CD4-positive, alpha-beta T cell treated with Interleukin-1 beta for 1 hour (primary cell): ENCODE results near the gene GZMM.

Experiments used
- DNase-seq, 2 donors: peaks; one replicate each; pipeline ENCODE4 v3.0.0-alpha.2; 2020 to 2022

Gene GZMM

DNA sequence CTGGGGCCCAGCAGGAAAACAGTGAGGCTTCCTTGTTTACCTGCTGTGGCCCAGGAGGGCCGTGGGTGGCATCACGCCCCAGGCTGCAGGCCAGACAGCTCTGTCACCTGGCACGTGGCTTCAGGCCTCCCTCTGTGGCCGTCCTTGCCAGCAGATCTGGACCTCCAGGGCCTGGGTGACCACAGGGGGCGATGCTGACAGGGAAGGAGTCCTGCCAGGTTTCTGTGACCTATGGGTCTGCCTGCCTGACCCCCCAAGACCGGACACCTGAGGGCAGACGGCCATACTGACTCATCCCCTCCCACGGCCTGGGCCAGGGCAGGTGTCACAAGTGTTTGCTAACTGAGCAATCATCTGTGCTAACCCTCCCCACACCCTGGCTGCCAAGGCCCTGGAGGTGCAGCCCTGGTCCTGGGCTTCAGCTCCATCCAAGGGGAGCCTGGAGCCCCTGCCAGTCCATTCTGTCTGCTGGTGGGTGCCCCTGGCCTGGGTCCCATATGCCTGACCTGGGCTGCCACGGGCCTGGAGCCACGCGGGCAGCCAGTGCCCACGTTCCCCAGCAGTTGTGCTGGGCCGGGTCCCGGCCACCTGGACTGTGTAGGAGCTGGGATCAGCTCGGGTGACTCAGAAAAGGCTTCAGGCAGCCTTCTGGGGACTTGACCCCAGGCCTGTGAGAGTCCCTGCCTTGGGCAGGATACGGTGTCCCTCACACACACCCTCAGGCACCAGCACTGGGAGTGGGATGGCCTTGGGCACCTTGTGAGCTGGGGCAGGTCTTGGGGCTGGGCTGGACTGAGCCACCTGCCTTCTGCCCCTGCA, 8.6 kb upstream of the GZMM start:
- DNase-seq: no peak

DNA sequence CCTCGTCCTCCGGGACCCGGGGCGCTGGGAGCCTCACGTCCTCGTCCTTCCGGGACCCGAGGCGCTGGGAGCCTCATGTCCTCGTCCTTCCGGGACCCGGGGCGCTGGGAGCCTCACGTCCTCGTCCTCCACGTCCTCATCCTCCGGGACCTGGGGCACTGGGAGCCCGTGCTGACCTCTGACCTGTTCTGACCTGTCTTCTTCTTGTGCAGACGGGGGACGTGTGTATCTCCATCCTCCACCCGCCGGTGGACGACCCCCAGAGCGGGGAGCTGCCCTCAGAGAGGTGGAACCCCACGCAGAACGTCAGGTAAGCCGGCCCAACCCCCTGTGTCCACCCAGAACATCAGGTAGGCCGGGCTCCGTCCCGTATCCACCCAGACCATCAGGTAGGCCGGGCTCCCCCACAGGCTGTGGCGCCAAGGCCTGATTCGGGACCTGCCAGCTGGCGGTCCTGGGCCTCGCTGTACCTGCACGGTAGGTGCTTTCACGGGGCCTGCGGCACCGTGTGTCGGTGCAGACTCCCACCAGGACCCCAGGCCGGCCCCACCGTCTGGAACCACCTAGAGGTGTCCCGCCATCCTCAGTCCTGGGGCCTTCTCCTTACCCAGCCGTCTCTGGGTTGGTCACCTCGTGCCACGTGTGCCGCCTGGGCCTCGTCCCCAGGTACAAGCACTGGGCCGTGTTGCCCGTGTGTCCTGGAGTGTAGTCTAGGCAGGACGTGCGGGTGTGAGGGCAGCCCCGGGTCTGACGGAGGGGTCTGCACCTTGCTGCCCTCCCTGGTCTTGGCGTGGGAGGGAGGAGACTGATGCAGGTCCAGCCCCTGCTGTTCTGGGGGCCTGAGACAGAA, 7.6 kb upstream of the GZMM start:
- no peak for DNase-seq

DNA sequence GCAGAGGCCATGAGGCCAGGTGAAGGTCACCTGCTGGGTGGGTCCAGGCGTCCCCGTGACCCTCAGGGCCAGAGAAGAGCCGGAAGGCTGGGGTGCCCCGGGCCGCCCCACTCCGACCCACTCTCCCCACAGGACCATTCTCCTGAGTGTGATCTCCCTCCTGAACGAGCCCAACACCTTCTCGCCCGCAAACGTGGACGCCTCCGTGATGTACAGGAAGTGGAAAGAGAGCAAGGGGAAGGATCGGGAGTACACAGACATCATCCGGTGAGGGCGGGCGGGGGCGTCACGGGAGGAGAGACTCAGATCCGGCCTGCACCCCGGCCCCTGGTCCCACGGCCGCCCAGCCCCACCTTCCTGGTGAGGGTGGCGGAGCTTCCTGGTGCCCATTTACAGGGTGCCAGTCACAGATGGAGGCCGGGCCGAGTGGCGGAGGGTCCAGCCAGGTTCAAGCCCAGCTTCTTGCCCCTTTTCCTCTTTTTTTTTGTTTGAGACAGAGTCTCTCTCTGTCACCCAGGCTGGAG, 6.9 kb upstream of the GZMM start:
- DNase-seq: no peak

DNA sequence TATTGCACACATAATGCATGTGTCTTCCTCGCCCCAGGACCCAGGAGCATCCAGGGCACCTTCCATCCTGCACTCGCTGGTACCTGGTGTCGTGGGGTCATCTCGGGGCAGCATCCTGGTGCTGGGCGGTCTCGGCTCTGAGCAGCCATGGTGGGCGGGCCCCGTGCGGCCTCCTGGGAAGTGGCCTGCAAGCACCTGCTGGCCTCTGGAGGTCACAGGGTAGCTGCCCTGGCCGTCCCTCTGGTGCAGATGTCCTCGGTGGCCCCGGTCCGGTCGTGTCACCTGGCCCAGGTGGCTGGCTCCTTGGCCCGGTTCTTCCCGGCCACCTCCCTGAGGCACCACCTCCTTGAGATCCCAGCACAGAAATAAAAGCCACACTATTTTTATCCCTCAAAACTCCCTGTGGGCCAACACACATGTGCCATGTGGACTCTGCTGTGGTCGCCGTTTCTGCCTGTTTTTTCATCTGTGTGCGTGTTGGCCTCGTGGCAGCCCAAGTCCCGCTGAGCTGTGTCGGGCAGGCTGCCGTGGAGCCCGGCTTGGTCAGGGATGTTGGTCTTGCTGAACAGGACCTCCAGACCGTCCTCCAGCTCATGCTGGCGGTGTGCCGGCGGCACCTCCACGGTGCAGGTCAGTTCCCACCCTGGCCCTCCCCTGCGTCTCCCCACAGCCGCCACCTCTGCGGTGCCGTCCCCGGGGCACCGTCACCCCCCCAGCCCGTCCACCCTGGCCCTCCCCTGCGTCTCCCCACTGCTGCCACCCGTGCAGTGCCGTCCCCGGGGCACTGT, 5.0 kb upstream of the GZMM start:
- DNase-seq: no peak

DNA sequence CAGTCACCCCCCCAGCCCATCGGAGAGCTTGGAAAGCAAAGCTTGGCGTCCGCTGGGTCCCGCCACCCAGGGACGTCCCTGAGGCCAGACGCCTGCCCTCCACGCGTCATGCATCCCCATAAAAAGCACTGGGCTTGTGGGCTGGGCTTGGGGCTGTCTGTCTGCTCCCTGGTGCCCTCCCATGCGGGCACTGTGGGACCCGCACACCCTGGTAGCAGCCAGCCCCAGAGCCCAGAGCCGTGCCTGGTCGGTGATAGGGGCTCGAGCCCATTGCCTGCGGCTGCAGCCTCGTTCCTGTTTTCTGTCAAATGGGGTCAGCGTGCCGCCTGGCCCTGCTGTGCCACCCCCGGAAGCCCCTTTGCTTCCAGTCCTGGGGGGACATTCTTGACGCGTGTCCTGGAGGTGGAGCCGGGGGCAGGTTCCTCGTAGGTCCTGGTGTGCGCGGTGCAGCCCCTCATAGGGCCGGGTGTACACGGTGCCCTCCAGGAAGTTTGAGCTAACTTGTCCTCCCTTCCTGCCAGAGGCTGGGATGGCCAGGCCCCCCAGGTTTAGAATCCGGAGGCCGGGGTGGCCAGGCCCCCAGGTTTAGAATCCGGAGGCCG, 4.3 kb upstream of the GZMM start:
- no peak for DNase-seq

DNA sequence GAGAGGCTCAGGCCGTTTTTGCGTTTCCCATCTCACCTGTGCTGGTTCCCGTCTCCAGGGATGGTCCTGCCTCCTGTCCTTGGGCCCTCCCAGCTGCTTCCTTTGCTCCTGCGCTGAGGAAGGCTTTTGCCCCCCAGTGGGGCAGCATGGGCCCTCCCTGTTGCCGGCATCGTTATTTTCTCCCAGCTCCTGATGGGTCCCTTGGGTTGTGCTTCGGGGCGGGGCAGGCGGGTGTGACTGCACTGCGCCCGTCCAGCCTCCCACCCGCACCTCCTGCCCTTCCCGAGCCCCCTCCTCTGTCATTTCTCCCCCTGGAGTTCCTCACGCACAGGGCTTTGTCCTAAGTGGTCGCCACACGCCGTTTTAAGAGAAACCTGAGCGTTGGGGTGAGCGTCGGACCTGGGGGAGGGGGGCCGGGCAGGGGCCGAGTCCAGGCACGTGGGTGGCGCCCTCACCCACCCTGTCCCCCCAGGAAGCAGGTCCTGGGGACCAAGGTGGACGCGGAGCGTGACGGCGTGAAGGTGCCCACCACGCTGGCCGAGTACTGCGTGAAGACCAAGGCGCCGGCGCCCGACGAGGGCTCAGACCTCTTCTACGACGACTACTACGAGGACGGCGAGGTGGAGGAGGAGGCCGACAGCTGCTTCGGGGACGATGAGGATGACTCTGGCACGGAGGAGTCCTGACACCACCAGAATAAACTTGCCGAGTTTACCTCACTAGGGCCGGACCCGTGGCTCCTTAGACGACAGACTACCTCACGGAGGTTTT, 2.8 kb upstream of the GZMM start:
- DNase-seq: no peak

DNA sequence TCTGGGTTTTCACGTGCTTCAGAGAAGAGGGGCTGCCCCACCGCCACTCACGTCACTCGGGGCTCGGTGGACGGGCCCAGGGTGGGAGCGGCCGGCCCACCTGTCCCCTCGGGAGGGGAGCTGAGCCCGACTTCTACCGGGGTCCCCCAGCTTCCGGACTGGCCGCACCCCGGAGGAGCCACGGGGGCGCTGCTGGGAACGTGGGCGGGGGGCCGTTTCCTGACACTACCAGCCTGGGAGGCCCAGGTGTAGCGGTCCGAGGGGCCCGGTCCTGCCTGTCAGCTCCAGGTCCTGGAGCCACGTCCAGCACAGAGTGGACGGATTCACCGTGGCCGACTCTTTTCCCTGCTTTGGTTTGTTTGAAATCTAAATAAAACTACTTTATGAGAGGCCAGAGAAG, 2.2 kb upstream of the GZMM start:
- no peak for DNase-seq

DNA sequence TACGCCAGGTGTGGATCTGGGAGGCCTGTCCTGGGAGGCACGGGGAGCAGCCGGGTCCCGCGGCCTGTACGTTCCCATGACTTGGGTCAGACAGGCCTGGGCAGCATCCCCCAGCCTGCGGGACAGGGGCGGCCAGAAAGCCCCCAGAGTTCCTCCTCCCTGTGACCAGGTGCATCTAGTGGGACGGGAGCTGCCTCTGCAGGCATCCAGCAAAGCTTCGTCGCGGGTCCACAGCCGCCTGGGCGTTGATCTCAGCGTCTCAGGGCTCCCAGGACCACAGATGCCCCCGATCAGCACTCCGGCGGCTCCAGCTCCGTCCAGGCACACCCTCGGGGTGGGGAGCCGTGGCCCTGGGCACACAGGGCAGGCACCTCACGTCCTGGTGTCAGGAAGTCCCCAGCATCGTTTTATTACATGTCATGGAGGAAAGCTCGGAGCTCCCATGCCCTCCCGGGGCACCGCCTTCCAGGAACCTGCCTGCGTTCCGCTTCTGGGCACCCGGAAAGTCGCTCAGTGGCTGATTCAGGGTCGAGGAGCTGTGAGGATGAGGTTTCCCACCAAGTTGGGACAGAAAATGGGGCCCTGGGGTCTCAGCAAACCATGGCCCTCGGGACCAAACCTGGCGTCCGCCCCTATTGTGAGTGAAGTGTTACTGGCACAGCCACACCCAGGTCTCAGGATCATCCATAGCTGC, 1.5 kb upstream of the GZMM start:
- DNase-seq: no peak

DNA sequence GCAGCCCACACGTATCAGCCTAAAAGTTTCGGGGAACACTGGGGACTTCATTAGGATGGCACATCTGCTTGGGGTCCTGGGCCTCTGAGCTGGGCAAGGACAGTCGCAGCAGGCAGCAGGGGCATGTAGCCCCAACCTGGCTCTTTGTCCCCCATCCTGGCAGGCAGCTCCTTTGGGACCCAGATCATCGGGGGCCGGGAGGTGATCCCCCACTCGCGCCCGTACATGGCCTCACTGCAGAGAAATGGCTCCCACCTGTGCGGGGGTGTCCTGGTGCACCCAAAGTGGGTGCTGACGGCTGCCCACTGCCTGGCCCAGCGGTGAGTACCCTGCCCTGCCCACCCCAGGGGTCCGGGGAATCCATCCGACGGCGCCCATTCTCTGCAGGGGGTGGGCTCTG, 3.3 kb downstream of the GZMM start:
- no peak for DNase-seq

DNA sequence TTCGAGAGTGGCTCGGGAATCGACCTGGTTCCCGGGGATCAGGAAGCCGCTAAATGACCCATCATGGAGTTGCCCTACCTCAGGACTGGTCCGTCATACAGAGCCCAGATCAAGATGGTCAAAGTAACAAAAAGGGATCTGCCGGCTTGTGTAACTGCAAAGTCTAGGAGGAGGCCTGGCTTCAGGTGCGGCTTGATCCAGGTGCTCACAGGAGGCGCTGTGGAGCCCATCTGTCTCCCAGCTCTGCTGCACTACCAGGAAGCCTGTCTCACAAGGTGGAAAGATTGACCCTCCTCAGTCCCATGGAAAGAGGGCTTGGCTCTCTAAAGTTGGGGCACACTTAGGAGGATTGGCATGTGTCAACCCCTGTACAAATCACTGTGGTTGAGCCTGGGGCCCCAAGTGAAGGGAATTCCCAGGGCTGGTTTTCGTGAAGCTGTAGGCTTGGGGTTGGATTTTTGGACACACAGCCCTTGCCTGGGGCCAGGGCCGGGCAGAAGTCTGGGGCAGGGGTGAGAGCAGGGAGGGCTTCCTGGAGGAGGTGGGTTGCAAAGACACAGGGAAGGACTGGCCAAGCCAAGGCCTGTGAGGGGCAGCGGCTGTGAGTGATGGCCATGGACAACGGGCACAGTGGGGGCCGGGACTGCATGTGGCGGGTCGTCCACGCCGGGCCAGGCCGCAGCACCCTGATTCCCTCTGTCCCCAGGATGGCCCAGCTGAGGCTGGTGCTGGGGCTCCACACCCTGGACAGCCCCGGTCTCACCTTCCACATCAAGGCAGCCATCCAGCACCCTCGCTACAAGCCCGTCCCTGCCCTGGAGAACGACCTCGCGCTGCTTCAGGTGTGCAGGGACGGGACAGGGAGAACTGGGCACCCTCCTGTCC, 4.2 kb downstream of the GZMM start:
- DNase-seq: no peak

DNA sequence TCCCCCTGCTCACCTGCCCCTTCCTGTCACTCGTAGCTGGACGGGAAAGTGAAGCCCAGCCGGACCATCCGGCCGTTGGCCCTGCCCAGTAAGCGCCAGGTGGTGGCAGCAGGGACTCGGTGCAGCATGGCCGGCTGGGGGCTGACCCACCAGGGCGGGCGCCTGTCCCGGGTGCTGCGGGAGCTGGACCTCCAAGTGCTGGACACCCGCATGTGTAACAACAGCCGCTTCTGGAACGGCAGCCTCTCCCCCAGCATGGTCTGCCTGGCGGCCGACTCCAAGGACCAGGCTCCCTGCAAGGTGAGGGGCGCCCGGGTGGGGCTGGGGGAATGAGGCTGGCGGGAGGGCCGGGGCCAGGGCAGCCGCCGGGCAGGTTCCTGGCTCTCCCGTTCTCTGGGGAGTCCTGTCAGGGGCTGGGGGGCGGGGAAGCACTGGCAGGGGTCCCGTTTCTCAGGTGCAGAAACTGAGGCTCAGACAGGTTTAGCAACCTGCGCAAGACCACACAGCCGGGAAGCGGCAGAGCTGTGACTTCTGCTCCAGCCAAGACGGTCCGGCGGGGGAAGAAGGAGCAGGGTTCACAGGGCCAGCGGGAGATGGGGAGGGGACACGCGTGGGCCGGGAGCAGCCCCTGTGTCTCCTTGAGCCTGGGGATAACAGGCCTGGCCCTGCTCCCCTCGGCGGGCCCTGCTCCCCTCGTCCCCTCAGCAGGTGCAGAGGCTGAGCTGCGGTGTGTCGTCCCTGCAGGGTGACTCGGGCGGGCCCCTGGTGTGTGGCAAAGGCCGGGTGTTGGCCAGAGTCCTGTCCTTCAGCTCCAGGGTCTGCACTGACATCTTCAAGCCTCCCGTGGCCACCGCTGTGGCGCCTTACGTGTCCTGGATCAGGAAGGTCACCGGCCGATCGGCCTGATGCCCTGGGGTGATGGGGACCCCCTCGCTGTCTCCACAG, 5.3 kb downstream of the GZMM start:
- DNase-seq: no peak

DNA sequence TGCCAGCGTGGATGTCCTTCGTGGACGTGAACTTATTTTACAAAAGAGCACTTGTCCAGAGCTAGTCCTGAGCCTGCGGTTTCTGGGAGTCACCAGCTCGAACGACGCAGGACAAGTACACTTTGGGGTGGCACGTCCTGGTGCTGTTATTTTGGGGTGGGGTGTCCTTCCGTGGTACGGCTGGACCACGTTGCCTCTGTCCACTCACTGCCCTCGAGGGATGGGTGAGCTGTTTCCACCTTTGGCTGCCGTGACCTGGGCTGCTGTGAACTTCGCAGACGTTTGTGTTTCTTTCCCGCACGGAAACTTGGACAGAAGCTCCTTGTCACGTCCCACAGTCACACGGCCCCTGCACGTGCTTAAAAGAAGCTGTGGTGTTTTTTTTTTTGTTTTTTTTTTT, 11.0 kb downstream of the GZMM start:
- no peak for DNase-seq

DNA sequence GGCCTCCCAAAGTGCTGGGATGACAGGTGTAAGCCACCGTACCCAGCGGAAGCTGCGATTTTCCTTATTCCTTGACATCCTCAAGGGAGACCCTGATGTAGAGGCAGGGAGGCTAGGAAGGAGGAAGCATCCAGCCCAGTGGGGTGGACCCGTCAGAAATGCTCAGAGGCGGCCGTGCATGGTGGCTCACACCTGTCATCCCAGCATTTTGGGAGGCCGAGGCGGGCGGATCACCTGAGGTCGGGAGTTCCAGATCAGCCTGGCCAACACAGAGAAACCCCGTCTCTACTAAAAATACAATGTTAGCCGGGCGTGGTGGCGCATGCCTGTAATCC, 11.6 kb downstream of the GZMM start:
- no peak for DNase-seq

DNA sequence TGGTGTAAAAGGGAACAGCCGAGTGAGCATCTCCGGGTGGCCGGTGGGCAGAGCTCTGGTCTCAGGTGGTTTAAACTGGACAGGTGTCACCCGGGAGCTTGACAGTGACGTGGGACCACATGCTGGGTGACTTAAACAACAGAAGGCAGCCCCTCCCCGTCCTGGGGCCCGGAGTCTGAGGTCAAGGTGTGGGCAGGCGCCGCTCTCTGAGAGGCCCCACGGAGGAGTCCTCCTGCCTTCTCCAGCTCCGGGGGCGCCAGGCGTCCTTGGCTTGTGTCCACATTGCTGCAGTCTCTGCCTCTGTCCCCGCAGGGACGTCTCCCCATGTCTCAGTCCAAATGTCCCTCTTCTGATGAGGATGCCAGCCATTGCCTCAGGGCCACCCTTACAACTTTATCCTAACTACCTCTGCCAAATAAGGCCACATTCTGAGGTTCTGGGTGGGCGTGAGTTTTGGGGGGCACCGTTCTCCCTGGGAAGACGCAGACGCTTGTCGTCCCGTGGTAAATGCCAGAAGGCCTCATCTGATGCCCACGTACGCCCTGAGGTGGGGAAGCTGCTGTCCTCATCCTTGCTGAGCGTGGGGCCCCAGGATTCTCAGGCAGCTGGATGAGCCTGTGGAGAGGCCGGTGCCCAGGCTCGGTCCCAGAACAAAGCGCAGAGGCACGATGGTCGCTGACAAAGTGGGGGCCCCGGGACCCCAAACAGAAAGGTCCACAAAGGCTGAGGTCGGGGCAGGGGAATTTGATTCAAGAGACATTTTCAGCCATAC, 12.9 kb downstream of the GZMM start:
- DNase-seq: no peak

DNA sequence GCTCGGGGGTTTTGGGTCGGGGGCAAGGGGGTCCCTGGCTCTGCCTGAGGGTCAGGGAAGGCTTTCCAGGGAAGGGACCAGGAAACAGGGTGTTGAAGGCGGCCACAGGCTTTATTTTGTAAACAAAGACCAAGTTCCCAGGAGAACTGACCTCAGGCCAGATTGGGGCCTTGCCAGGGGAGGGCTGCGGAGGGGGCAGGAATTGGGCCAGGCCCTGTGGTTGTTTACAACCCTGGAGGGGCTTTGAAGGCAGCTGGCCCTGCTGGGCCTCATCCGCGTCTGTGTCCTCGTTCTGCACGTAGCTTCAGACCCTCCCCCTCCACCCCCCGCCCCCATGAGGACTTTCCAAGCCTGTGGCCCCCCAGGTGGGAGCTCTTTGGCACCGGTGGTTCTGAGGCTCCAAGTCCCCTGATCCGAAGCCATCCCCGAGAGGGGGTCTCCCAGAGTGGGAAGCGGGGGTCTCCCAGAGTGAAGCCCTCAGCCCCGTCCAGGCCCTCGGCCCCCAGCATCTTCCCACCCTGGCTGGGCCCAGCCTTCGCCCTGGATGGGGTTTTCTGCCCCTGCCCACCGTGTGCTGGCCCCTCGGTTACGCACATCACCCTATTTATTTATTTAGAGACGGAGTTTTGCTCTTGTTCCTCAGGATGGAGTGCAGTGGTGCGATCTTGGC, 15.1 kb downstream of the GZMM start:
- no peak for DNase-seq

DNA sequence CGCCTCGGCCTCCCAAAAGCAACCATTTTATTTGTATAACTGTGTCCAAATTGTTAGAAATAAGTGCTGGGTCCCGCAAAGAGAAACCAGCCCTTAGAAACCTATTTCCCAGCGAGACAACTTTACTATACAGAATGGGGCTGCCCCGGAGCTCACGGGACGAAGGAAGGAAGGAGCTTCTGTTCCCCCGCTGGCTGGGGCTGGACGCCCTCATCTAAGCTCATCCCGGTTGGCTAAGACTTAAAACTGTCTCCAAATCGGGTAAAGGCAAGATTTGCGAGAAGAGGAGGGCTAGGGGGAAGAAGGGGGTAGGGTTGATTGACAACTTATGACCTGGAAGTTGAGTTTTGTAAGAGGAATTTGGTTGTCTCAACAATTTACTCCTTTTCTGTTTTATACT, 16.3 kb downstream of the GZMM start:
- no peak for DNase-seq

DNA sequence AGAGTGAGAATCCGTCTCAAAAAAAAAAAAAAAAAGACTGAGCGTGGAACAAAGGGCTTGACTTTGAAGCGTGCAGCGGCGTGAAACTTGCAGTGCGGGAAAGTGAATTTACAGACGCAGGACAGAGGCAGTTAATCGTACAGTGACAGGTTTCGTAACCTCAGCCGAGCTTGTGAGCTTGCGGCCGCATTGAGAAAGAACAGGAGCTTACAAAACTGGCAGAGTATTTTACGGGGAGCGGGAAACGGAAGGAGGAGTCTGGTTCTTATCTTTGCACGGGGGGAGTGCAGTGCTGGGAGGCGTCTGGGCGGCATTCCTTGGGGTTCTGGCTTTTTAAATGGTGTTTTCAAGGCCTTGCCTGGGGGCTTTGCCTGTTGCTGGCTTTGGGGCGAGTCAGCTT, 22.6 kb downstream of the GZMM start:
- DNase-seq: peak in 1 of 2 donors; percentile 42

DNA sequence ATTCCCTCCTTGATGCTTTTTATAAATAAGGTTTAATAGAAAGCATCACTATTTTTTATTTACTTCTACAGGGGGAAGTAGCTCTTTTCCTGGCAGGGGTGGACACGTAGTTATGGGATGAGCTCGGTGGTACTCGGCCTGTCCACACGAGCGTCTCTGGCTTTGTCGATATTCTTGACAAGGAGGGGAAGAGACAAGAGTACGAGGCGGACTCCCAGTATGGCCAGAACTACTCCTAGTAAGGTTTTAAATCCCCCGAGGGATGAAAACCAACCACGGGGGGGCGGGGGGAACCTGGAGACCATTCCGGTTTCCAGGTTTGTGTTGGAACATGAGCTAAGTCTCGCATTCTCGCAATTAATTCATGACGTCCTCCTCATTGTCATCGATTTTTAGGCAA, 23.0 kb downstream of the GZMM start:
- DNase-seq: no peak
